ENCODE data around the gene CCDC32.

- TF ChIP-seq CTCF (IDR thresholded peaks at IDR 0.05) (no peak), POLR2A (IDR thresholded peaks at IDR 0.05) (no peak)
Observed at GRCh38 chr15:40598126-40598525, 33.3 kb upstream of the CCDC32 start.
